ENCODE data around the gene AGMO.
"Not testable (repeated sequence)": the region's sequence is repeated elsewhere in the genome, so short reads cannot be mapped to it uniquely, and the experiment has no call there.

The AGMO gene

DNA sequence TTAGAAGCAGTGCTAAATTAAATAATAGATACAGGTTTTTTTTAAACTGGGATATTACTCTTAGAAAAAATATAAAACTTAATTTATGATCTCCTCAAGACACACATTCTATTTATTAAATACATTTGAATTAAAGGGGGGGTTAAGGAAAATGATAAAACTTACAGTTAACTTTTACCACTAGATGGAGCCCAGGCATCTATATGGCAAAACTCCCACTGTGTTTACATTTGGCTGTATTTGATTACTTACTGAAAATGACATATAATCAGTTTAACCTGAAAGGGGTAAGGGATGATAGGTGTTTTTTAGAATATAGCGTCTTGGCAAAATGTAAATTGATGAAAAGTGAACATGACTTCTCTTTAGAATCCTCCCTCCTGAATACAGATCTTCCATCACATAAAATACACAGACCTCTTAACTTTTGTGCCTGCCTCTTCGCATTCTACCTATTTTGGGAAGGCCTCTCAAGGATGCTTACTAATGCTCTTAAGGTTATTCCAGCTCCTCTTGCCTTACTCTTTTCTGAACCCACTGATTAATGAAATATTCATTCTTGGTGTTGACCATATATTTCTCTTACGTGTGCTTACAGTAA, 235.7 kb downstream of the AGMO start:
- DNase-seq (ENCODE audit: low read depth in 2 of 2), result no peak

DNA sequence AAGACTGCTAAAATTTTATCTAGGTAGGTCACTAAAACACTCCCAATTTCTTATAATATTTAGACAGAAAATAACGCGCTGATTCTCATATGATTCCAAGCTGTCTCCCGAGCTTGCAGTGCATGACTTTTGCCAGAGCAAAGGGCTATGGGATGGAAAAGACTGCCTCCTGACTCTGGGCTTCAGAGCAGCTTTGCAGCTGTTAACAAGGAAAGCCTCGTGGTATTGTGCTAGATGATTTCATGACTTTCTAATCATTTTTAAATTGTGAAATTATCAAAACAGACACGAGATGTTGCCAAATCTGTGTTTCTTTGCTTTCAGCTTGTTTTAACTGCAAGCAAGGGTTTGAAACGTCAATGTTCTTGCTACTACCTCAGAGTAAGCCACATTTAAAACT, 238.3 kb downstream of the AGMO start:
- no peak for DNase-seq (ENCODE audit: low read depth in 2 of 2)

- DNase-seq (ENCODE audit: low read depth in 2 of 2), result no peak
Observed at GRCh38 chr7:15317215-15317614, 244.6 kb downstream of the AGMO start.

- no peak for DNase-seq (ENCODE audit: low read depth in 2 of 2)
Observed at GRCh38 chr7:15315678-15316077, 246.1 kb downstream of the AGMO start.

DNA sequence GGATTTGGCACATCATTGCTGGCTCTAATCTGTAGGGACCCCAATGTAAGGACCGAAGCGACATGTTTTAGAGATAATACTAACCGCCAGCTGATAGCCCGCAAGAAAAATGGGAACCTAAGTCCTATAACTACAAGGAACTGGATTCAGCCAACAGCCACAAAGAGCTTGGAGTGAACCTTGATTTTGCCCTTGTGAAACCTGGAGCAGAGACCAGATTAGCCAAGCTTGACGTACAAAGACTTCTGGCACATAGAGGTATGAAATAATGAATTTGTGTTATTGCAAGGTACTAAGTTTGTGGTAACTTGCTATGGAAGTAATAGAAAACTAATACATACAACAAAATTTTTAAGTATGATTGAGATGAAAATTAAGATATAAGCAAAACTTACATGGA, 246.9 kb downstream of the AGMO start:
- DNase-seq (ENCODE audit: low read depth in 2 of 2), result no peak

- DNase-seq (ENCODE audit: low read depth in 2 of 2), result no peak
Observed at GRCh38 chr7:15313361-15313760, 248.5 kb downstream of the AGMO start.

DNA sequence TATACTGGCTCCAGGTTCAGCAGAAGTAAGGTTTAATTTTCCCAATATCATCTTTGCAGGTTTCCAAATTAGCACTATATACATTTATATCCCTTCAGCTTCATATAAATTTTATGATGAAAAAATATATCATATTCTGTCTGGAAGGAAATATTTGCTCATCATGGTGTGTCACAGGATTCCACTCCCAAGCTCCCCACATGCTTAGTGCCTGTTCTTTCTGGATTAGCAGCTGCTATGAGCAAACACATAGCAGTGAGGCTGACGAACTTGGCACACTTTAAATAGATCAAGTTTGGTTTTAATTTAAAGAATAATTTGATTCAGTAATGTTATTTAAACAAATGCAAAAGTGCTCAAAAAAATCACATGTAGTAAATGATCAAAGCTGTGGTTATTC, 251.9 kb downstream of the AGMO start:
- no peak for DNase-seq (ENCODE audit: low read depth in 2 of 2)

DNA sequence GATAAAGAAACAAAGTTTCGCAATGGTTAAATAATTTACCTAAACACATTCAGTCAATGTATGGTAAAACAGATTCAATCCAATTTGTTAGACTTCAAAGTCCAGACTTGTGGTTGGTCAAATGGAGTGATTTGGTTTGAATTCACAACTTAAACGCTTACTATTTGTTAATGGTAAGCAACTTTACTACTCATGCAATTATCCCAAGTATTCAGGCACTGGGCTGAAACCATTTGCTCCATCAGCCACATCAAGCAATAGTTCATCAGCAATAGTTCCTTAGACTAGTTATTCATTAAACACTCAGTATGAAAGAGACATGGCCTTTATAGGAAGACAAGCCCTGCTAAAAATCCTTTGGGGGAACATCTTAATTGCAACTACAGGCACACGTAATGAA, 253.0 kb downstream of the AGMO start:
- no peak for DNase-seq (ENCODE audit: low read depth in 2 of 2)

DNA sequence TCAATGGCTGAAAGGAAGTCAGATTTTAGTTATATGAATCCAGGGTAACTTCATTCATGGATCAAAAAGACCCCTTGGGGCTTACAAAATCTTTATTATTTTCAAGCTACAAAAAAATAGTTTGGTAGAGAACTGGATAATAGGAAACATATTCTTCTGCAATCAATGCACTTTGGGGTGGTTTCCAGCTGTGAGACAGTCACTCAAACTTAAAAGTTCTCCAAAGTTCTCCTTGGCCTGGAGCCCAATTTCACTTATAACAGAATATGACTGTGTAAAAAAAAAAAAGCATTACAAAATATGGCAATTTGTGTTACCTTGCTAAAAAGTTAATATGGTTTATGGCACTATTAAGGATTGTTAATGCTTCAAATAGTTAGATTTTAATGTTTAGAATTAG, 255.5 kb downstream of the AGMO start:
- DNase-seq (ENCODE audit: low read depth in 2 of 2), result no peak

DNA sequence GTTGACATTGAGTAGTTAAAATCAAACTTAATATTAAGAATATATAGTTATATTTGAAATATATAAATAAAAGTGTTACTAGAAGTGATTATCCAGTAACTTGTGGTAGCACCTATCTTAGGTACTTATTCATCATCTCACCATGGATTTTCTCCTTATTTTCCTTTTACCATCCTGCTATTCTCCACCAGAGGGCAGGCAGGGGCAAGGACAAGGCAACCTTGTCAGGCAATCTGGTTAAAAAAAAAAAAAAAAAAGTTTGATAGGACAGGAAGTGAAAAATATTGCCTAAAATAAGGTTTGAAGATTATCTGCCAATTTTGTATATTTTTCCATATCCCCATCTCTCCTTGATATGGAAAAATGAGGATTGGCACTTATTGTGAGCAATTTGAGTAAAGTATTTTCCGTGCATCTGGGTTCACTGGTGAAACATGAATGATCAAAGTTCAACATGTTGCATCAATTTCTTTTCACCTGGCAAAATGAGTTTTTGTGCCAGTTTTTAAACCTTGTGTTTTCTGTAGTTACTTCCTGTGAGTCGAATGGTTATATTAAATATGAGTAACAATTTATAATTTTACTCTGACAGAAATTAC, 256.7 kb downstream of the AGMO start:
- no peak for DNase-seq (ENCODE audit: low read depth in 2 of 2)

DNA sequence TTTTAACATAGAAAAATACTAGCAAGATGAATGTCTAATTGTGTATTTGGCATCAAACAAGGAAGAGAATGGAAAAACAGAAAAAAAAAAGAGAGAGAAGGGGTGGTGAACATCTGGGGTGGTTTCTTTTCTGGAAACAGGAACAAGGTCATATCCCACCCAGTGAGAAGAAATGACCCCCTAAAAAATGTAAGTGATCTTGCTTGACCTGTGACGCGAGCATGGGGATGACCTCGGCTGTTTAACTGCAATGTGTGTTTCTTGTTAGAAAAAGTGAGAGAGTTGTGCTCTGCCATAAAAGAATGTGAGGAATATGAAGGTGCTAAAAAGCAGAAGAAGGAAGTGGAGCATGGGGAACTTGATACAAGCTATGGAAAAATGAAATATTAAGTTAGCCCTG, 258.5 kb downstream of the AGMO start:
- no peak for DNase-seq (ENCODE audit: low read depth in 2 of 2)

DNA sequence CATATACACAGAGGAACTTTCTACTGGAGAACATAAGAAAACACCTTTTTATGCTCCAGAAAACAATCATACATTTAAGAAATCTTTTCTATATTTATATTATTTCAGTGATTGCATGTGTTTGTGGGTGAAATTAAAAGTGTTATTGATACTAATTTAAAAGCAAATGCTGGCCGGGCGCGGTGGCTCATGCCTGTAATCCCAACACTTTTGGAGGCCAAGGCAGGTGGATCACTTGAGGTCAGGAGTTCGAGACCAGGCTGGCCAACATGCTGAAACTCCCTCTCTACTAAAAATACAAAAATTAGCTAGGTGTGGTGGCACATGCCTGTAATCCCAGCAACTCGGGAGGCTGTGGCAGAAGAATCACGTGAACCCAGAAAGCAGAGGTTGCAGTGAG, 260.8 kb downstream of the AGMO start:
- not testable (repeated sequence) for DNase-seq (ENCODE audit: low read depth in 2 of 2)

GRCh38 chr7:15292138-15292537, 269.7 kb downstream of the AGMO start:
- DNase-seq (ENCODE audit: low read depth in 2 of 2), result no peak

GRCh38 chr7:15291699-15292098, 270.1 kb downstream of the AGMO start:
- DNase-seq (ENCODE audit: low read depth in 2 of 2), result no peak

DNA sequence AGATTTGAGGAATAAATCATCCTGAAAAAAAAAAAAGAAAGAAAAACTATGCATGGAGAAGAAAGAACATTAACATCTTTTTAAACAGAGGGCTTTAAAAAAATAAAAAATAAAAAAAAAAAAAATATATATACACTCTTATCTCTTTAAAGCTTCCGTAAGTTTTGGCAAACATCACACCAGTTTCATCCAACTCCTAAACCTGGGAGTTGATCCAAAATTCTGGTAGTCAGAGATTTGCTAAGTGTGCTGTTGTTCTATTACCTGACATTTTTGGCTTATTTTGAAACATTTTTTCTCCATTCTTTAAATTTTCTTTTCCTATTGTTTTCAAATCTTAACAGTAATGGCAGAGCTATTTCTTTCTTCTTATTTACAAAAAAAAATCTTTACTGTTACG, 273.1 kb downstream of the AGMO start:
- no peak for DNase-seq (ENCODE audit: low read depth in 2 of 2)

DNA sequence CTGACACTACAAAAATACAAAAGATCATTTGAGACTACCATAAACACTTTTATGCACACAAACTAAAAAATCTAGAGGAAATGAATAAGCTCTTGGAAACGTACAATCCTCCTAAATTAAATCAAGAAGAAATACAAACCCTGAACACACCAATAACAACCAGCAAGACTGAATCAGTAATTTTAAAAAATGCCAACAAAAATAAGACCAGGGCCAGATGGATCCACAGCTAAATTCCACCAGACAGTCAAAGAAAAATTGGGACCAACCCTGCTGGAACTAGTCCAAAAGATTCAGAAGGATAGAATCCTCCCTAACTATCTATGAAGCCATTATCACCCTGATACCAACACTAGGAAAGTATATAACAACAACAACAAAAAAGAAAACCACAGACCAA, 277.4 kb downstream of the AGMO start:
- no peak for DNase-seq (ENCODE audit: low read depth in 2 of 2)

GRCh38 chr7:15280078-15280733, 281.6 kb downstream of the AGMO start:
- DNase-seq (ENCODE audit: low read depth in 2 of 2), result no peak

DNA sequence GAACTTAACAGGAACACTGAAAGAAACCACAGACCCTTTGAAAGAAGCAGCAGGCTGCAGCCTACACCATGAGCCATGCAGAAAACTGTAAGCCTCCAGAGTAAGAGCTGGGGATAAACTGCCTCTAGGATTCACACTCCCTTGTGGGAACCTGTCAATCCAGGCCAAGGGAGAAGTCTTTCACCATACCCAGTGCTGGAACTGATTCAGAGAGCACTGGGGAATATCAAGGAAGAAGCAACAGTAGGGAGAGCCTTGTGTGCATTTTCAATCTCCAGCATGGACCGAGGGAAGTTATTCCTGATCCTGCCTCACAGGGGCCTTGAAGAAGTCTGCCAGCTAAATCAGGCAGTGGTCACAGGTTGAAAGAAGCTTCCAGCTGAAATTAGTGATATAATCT, 282.2 kb downstream of the AGMO start:
- no peak for DNase-seq (ENCODE audit: low read depth in 2 of 2)

DNA sequence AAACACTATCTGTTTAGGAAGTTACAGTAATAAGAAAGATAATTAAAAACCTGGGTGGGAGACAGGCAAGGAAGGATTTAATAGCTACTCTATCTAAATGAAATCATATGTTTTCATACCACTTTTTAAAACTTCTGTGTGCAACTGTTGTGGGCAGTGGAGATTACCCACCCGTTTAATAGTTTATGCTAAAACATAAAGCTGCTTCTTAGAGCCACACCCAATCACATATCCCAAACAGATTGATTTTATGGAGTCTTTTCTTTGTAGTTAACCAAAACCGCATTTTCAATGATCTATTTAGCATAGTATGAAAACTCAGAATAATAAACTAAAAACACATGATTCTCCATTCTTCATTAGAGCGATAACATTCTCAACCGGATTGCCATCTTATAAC, 304.1 kb downstream of the AGMO start:
- DNase-seq (ENCODE audit: low read depth in 2 of 2), result no peak

GRCh38 chr7:15252181-15252580, 309.6 kb downstream of the AGMO start:
- no peak for DNase-seq (ENCODE audit: low read depth in 2 of 2)

- no peak for DNase-seq (ENCODE audit: low read depth in 2 of 2)
Observed at GRCh38 chr7:15248514-15248913, 313.3 kb downstream of the AGMO start.

GRCh38 chr7:15245831-15246230, 316.0 kb downstream of the AGMO start:
- no peak for DNase-seq (ENCODE audit: low read depth in 2 of 2)

DNA sequence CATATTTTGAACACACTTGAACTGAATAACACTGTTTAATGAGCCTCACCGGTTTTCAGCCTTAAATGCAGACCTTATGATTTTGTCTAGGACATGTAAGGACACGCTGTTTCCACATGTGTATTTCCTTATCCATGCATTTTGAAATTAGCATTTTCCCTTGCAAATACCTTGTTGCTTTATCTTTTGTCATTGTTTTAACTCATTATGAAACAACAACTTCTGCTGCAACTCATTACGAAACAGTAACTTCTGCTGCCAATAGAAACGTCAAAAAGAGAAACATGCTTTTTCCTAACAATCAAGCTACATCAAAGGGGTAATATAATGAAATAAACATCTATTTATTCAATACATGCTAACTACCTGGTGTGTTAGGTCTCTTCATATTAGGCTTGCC, 322.0 kb downstream of the AGMO start:
- no peak for DNase-seq (ENCODE audit: low read depth in 2 of 2)

GRCh38 chr7:15236952-15237351, 324.9 kb downstream of the AGMO start:
- no peak for DNase-seq (ENCODE audit: low read depth in 2 of 2)

All from stimulated activated CD4-positive, alpha-beta T cell treated with anti-CD3 and anti-CD28 coated beads, Interleukin-12 subunit alpha, Interleukin-12 subunit beta, amount 100 ng/mL, for 24 hours (primary cell).